Peyer's patch (tissue), 4 donors: ENCODE measurements around the gene MAPK1. TPM values are rescaled to one million over a fixed set of nuclear protein-coding genes. Genes with fewer than 3 reads are reported as not detected.

Experiments
- DNase-seq, 3 donors: peaks; one replicate each; pipeline ENCODE4 v3.0.0-alpha.2; 2017 to 2019
- H3K27ac ChIP-seq, 4 donors: fragments of 200-600 bp; sonication (generic); one replicate each; pipeline ENCODE4 v1.5.1; 2016 to 2019
- H3K27me3 ChIP-seq, 2 donors: fragments of 200-600 bp; sonication (generic); one replicate each; pipeline ENCODE4 v1.5.1; 2019
- H3K36me3 ChIP-seq, 3 donors: fragments of 200-600 bp; sonication (generic); one replicate each; pipeline ENCODE4 v1.5.1; 2016 to 2019
- H3K4me1 ChIP-seq, 4 donors: fragments of 200-600 bp; sonication (generic); one replicate each; pipeline ENCODE4 v1.5.1; 2016 to 2019
- H3K4me3 ChIP-seq, 4 donors: fragments of 200-600 bp; sonication (generic); 1 replicate in 3 of 4; 2 replicates in 1 of 4; pipeline ENCODE4 v1.5.1; 2016 to 2019; ENCODE audit warnings: mild to moderate bottlenecking in 1 of 4
- H3K9me3 ChIP-seq, 4 donors: fragments of 200-600 bp; sonication (generic); one replicate each; pipeline ENCODE4 v1.5.1; 2016 to 2019; ENCODE audit warnings: mild to moderate bottlenecking in 1 of 4
- CTCF ChIP-seq, 6 experiments: fragments of 450-650 bp in 4 of 6; fragments of 200-600 bp in 2 of 6; sonication (generic) in 1 of 6; IDR thresholded peaks; one replicate each; pipeline ENCODE4 v1.5.1; 2017 to 2019; ENCODE audit warnings: antibody characterized with exemption in 6 of 6, mild to moderate bottlenecking in 3 of 6, moderate library complexity in 1 of 6
- POLR2A ChIP-seq, 2 donors: fragments of 450-650 bp; IDR thresholded peaks; one replicate each; pipeline ENCODE4 v1.5.1; 2017; ENCODE audit warnings: antibody characterized with exemption in 2 of 2, mild to moderate bottlenecking in 2 of 2, moderate library complexity in 2 of 2
- total RNA-seq, 4 donors: library from RNA; depleted of rRNA; stranded (reverse); fragments of >200 nt; gene quantifications; one replicate each; pipeline ENCODE4 v1.1.0, GENCODE V29; 2016

Gene MAPK1
- total RNA-seq, 4 donors from 2014 or later, result 38.9 to 49.5 (median 43.2) TPM

- no peaks in the 10 kb centered on the region for H3K9me3 ChIP-seq
- no peaks in the 10 kb centered on the region for H3K36me3 ChIP-seq
- no peak overlapping the region for H3K4me3 ChIP-seq
- no peak for DNase-seq
- peaks cover 0 to 44% (median 3%) of the 10 kb centered on the region in 4 donors for H3K4me1 ChIP-seq
- H3K27ac ChIP-seq, result peak overlapping the region in 1 of 4 donors; percentile 26
- H3K27me3 ChIP-seq, result no peaks in the 10 kb centered on the region
- no peak for TF ChIP-seq POLR2A (IDR thresholded peaks at IDR 0.05)
- no peak for TF ChIP-seq CTCF (IDR thresholded peaks at IDR 0.05)
Measured at GRCh38 chr22:21835378-21835777, 32.1 kb downstream of the MAPK1 start.

GRCh38 chr22:21834869-21835268 lies 32.6 kb downstream of the MAPK1 start:
- H3K9me3 ChIP-seq, result no peaks in the 10 kb centered on the region
- DNase-seq, result peak in 2 of 3 donors; percentile 65 to 72
- peaks cover 0 to 44% (median 3%) of the 10 kb centered on the region in 4 donors for H3K4me1 ChIP-seq
- TF ChIP-seq CTCF (IDR thresholded peaks at IDR 0.05) (no peak), POLR2A (IDR thresholded peaks at IDR 0.05) (no peak)
- H3K27ac ChIP-seq, result peak overlapping the region in 1 of 4 donors; percentile 26
- no peak overlapping the region for H3K4me3 ChIP-seq
- H3K27me3 ChIP-seq, result no peaks in the 10 kb centered on the region
- no peaks in the 10 kb centered on the region for H3K36me3 ChIP-seq

- Histone ChIP-seq H3K27ac (no peak overlapping the region), H3K4me1 (peaks cover 0 to 39% (median 3%) of the 10 kb centered on the region in 4 donors), H3K4me3 (no peak overlapping the region), H3K27me3 (no peaks in the 10 kb centered on the region), H3K9me3 (no peaks in the 10 kb centered on the region), H3K36me3 (no peaks in the 10 kb centered on the region)
- no peak for DNase-seq
- TF ChIP-seq CTCF (IDR thresholded peaks at IDR 0.05) (no peak), POLR2A (IDR thresholded peaks at IDR 0.05) (no peak)
Measured at GRCh38 chr22:21832291-21833290, 34.9 kb downstream of the MAPK1 start.

- H3K9me3 ChIP-seq, result no peaks in the 10 kb centered on the region
- no peaks in the 10 kb centered on the region for H3K27me3 ChIP-seq
- H3K4me3 ChIP-seq, result no peak overlapping the region
- peaks cover 0 to 18% (median 0%) of the 10 kb centered on the region in 4 donors for H3K4me1 ChIP-seq
- TF ChIP-seq POLR2A (IDR thresholded peaks at IDR 0.05) (no peak), CTCF (IDR thresholded peaks at IDR 0.05) (no peak)
- H3K36me3 ChIP-seq, result no peaks in the 10 kb centered on the region
- DNase-seq, result no peak
- no peak overlapping the region for H3K27ac ChIP-seq
Measured at GRCh38 chr22:21829523-21829922, 37.9 kb downstream of the MAPK1 start.

- no peaks in the 10 kb centered on the region for H3K9me3 ChIP-seq
Measured at GRCh38 chr22:21828268-21828638, 39.2 kb downstream of the MAPK1 start.

More at GRCh38 chr22:21828268-21828638, 39.2 kb downstream of the MAPK1 start:
- H3K4me3 ChIP-seq, result no peak overlapping the region
- H3K4me1 ChIP-seq, result peaks cover 0 to 22% (median 0%) of the 10 kb centered on the region in 4 donors
- no peaks in the 10 kb centered on the region for H3K36me3 ChIP-seq
- TF ChIP-seq POLR2A (IDR thresholded peaks at IDR 0.05) (no peak), CTCF (IDR thresholded peaks at IDR 0.05) (no peak)
- DNase-seq, result no peak
- no peak overlapping the region for H3K27ac ChIP-seq
- H3K27me3 ChIP-seq, result no peaks in the 10 kb centered on the region
